Measurements from ENCODE around the gene OR10A2.

Gene OR10A2

GRCh38 chr11:6828103-6828502, 34.8 kb upstream of the OR10A2 start:
- Histone ChIP-seq H3K36me3 (ENCODE audit: insufficient read depth, low read length) (no peaks in the 10 kb centered on the region), H3K79me2 (ENCODE audit: insufficient read depth, low read length) (no peaks in the 10 kb centered on the region), H2AFZ (ENCODE audit: low read length) (no peak overlapping the region), H3K27me3 (ENCODE audit: insufficient read depth, low read length) (no peaks in the 10 kb centered on the region), H3K9me2 (ENCODE audit: low read depth, low read length) (no peaks in the 10 kb centered on the region), H4K20me1 (ENCODE audit: insufficient read depth, low read length) (no peaks in the 10 kb centered on the region), H3F3A (ENCODE audit: insufficient read depth, low read length) (no peaks in the 10 kb centered on the region), H3K9me3 (ENCODE audit: low read length) (no peaks in the 10 kb centered on the region), H3K27ac (ENCODE audit: low read depth, low read length, poor library complexity, severe bottlenecking) (no peak overlapping the region), H3K9ac (ENCODE audit: low read length) (no peak overlapping the region), H3K4me2 (ENCODE audit: low read length) (no peak overlapping the region), H3K4me1 (ENCODE audit: insufficient read depth, low read length, severe bottlenecking) (no peaks in the 10 kb centered on the region), H3K4me3 (ENCODE audit: low read depth, low read length, poor library complexity, severe bottlenecking) (no peak overlapping the region)
- TF ChIP-seq EZH2 (IDR thresholded peaks at IDR 0.05; ENCODE audit: borderline replicate concordance, low read length) (no peak), CTCF (IDR thresholded peaks at IDR 0.05; ENCODE audit: low read length) (no peak)

- no peaks in the 10 kb centered on the region for H3K9me2 ChIP-seq (ENCODE audit: low read depth, low read length)
- no peak overlapping the region for H3K9ac ChIP-seq (ENCODE audit: low read length)
- no peaks in the 10 kb centered on the region for H3F3A ChIP-seq (ENCODE audit: insufficient read depth, low read length)
- no peaks in the 10 kb centered on the region for H3K4me1 ChIP-seq (ENCODE audit: insufficient read depth, low read length, severe bottlenecking)
- no peak overlapping the region for H3K4me2 ChIP-seq (ENCODE audit: low read length)
- no peaks in the 10 kb centered on the region for H3K79me2 ChIP-seq (ENCODE audit: insufficient read depth, low read length)
- H2AFZ ChIP-seq (ENCODE audit: low read length) = no peak overlapping the region
- no peak overlapping the region for H3K4me3 ChIP-seq (ENCODE audit: low read depth, low read length, poor library complexity, severe bottlenecking)
- H3K9me3 ChIP-seq (ENCODE audit: low read length) = no peaks in the 10 kb centered on the region
- no peaks in the 10 kb centered on the region for H3K27me3 ChIP-seq (ENCODE audit: insufficient read depth, low read length)
- no peak for TF ChIP-seq CTCF (IDR thresholded peaks at IDR 0.05; ENCODE audit: low read length)
- TF ChIP-seq EZH2 (IDR thresholded peaks at IDR 0.05; ENCODE audit: borderline replicate concordance, low read length) = no peak
- no peaks in the 10 kb centered on the region for H4K20me1 ChIP-seq (ENCODE audit: insufficient read depth, low read length)
- no peak overlapping the region for H3K27ac ChIP-seq (ENCODE audit: low read depth, low read length, poor library complexity, severe bottlenecking)
- no peaks in the 10 kb centered on the region for H3K36me3 ChIP-seq (ENCODE audit: insufficient read depth, low read length)
These were observed 29.5 kb upstream of the OR10A2 start for GRCh38 chr11:6833356-6833755.

- H3K36me3 ChIP-seq (ENCODE audit: insufficient read depth, low read length) = no peaks in the 10 kb centered on the region
- H3K9me2 ChIP-seq (ENCODE audit: low read depth, low read length) = no peaks in the 10 kb centered on the region
- no peaks in the 10 kb centered on the region for H3K79me2 ChIP-seq (ENCODE audit: insufficient read depth, low read length)
- H3K27me3 ChIP-seq (ENCODE audit: insufficient read depth, low read length) = no peaks in the 10 kb centered on the region
- no peak overlapping the region for H2AFZ ChIP-seq (ENCODE audit: low read length)
- TF ChIP-seq CTCF (IDR thresholded peaks at IDR 0.05; ENCODE audit: low read length) = no peak
- TF ChIP-seq EZH2 (IDR thresholded peaks at IDR 0.05; ENCODE audit: borderline replicate concordance, low read length) = no peak
- H3K27ac ChIP-seq (ENCODE audit: low read depth, low read length, poor library complexity, severe bottlenecking) = no peak overlapping the region
- H4K20me1 ChIP-seq (ENCODE audit: insufficient read depth, low read length) = no peaks in the 10 kb centered on the region
- no peak overlapping the region for H3K4me2 ChIP-seq (ENCODE audit: low read length)
- no peaks in the 10 kb centered on the region for H3K4me1 ChIP-seq (ENCODE audit: insufficient read depth, low read length, severe bottlenecking)
- H3K9ac ChIP-seq (ENCODE audit: low read length) = no peak overlapping the region
- no peak overlapping the region for H3K4me3 ChIP-seq (ENCODE audit: low read depth, low read length, poor library complexity, severe bottlenecking)
- no peaks in the 10 kb centered on the region for H3F3A ChIP-seq (ENCODE audit: insufficient read depth, low read length)
- H3K9me3 ChIP-seq (ENCODE audit: low read length) = no peaks in the 10 kb centered on the region
These were observed 28.8 kb upstream of the OR10A2 start for GRCh38 chr11:6834021-6834420.

Data from OCI-LY1 (cell line).